ENCODE results near the gene MRPL28. TPM values are rescaled to one million over a fixed set of nuclear protein-coding genes. Genes with fewer than 3 reads are reported as not detected.
"Not testable (repeated sequence)": the region's sequence is repeated elsewhere in the genome, so short reads cannot be mapped to it uniquely, and the experiment has no call there.

Gene MRPL28
- total and polyA plus RNA-seq, 4 donors: 31.9 to 98.9 (median 77.2) TPM

- TF ChIP-seq CTCF (IDR thresholded peaks at IDR 0.05; ENCODE audit: control extremely low read depth, extremely low read depth): no peak
- 0 to 1% methylated on average over 43 to 95 of the region's 95 CpGs for WGBS, 2 donors
- no peak for ATAC-seq (ENCODE audit: insufficient read depth, low FRiP score)
- Histone ChIP-seq H3K4me1 (ENCODE audit: control insufficient read depth in 5 of 5, insufficient read depth in 5 of 5, low read length in 5 of 5) (peaks cover 0 to 7% (median 0%) of the 10 kb centered on the region in 5 donors), H3K9me3 (ENCODE audit: control insufficient read depth in 4 of 4, insufficient read depth in 3 of 4, low read length in 3 of 4) (no peaks in the 10 kb centered on the region), H3K9ac (ENCODE audit: insufficient read depth in 1 of 2, low read length in 2 of 2) (peak overlapping the region in 1 of 2 donors; percentile 42), H3K27ac (ENCODE audit: low read depth in 1 of 2, low read length in 1 of 2) (peak overlapping the region in 1 of 2 donors; percentile 49), H3K27me3 (ENCODE audit: control insufficient read depth in 3 of 3, insufficient read depth in 3 of 3, low read length in 2 of 3) (no peaks in the 10 kb centered on the region), H3K36me3 (ENCODE audit: control insufficient read depth in 4 of 4, insufficient read depth in 4 of 4, low read length in 4 of 4) (peaks cover 0 to 11% (median 2%) of the 10 kb centered on the region in 4 donors), H3K4me3 (peak overlapping the region; percentile 64)
- peak in 1 of 3 donors; percentile 34 for DNase-seq
These were observed 18.4 kb downstream of the MRPL28 start for GRCh38 chr16:351804-352520.

DNA sequence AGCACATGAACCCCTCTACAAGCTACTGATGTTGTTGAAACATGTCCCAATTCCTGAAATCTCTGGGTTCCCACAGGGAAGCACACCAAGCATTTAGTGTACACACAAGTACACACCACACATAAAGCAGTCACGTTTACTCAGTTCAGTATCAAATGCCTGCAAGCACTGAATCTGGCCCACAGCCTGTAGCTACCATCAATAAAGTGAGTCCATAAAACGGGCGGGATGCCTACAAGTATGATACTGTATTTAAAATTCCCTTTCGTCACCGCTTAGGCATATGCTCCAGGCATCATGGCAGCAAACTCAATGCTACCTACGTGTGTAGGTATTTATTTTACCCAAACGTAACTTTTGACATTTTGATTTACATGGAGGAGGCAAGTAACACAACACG is 20.1 kb downstream of the MRPL28 start:
- WGBS, 2 donors: 85 to 89% methylated on average over 8 of the region's 8 CpGs
- Histone ChIP-seq H3K4me1 (ENCODE audit: control insufficient read depth in 5 of 5, insufficient read depth in 5 of 5, low read length in 5 of 5) (peaks cover 0 to 7% (median 0%) of the 10 kb centered on the region in 5 donors), H3K36me3 (ENCODE audit: control insufficient read depth in 4 of 4, insufficient read depth in 4 of 4, low read length in 4 of 4) (peaks cover 0 to 14% (median 5%) of the 10 kb centered on the region in 4 donors), H3K9ac (ENCODE audit: insufficient read depth in 1 of 2, low read length in 2 of 2) (peak overlapping the region in 1 of 2 donors; percentile 62), H3K27me3 (ENCODE audit: control insufficient read depth in 3 of 3, insufficient read depth in 3 of 3, low read length in 2 of 3) (no peaks in the 10 kb centered on the region), H3K27ac (ENCODE audit: low read depth in 1 of 2, low read length in 1 of 2) (no peak overlapping the region), H3K9me3 (ENCODE audit: control insufficient read depth in 4 of 4, insufficient read depth in 3 of 4, low read length in 3 of 4) (no peaks in the 10 kb centered on the region), H3K4me3 (no peak overlapping the region)
- DNase-seq (no peak), ATAC-seq (ENCODE audit: insufficient read depth, low FRiP score) (no peak)
- no peak for TF ChIP-seq CTCF (IDR thresholded peaks at IDR 0.05; ENCODE audit: control extremely low read depth, extremely low read depth)

DNA sequence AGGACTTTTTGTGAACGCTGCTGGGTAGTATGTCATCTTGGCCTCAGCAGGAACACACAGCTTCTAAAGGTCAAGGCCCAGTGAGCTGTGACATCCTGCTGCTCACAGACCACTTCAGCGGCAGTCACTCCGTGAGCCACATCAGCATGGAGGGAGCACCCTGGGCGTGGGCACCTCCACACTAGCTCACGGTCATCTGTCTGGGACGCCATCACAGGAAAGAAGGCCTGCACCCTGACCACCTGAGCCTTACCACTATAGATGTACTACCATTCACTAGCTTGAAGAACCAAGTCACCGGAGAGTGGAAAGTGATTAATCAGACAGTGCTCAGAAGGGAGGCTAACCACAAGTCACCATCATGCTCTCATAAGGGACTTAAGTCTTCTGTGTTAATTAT is 21.1 kb downstream of the MRPL28 start:
- Histone ChIP-seq H3K4me1 (ENCODE audit: control insufficient read depth in 5 of 5, insufficient read depth in 5 of 5, low read length in 5 of 5) (peaks cover 0 to 7% (median 0%) of the 10 kb centered on the region in 5 donors), H3K27me3 (ENCODE audit: control insufficient read depth in 3 of 3, insufficient read depth in 3 of 3, low read length in 2 of 3) (no peaks in the 10 kb centered on the region), H3K9me3 (ENCODE audit: control insufficient read depth in 4 of 4, insufficient read depth in 3 of 4, low read length in 3 of 4) (no peaks in the 10 kb centered on the region), H3K27ac (ENCODE audit: low read depth in 1 of 2, low read length in 1 of 2) (no peak overlapping the region), H3K9ac (ENCODE audit: insufficient read depth in 1 of 2, low read length in 2 of 2) (no peak overlapping the region), H3K36me3 (ENCODE audit: control insufficient read depth in 4 of 4, insufficient read depth in 4 of 4, low read length in 4 of 4) (peaks cover 0 to 18% (median 8%) of the 10 kb centered on the region in 4 donors), H3K4me3 (no peak overlapping the region)
- no peak for ATAC-seq (ENCODE audit: insufficient read depth, low FRiP score)
- 88 to 92% methylated on average over 7 of the region's 7 CpGs for WGBS, 2 donors
- DNase-seq: no peak
- no peak for TF ChIP-seq CTCF (IDR thresholded peaks at IDR 0.05; ENCODE audit: control extremely low read depth, extremely low read depth)

- not testable (repeated sequence) for ATAC-seq (ENCODE audit: insufficient read depth, low FRiP score); H3K27ac ChIP-seq (ENCODE audit: low read depth in 1 of 2, low read length in 1 of 2)
These were observed 21.8 kb downstream of the MRPL28 start for GRCh38 chr16:348495-348894.

More at GRCh38 chr16:348495-348894, 21.8 kb downstream of the MRPL28 start:
- peaks cover 0 to 18% (median 8%) of the 10 kb centered on the region in 4 donors for H3K36me3 ChIP-seq (ENCODE audit: control insufficient read depth in 4 of 4, insufficient read depth in 4 of 4, low read length in 4 of 4)
- not testable (repeated sequence) for H3K9ac ChIP-seq (ENCODE audit: insufficient read depth in 1 of 2, low read length in 2 of 2); H3K27me3 ChIP-seq (ENCODE audit: control insufficient read depth in 3 of 3, insufficient read depth in 3 of 3, low read length in 2 of 3); H3K9me3 ChIP-seq (ENCODE audit: control insufficient read depth in 4 of 4, insufficient read depth in 3 of 4, low read length in 3 of 4); H3K4me1 ChIP-seq (ENCODE audit: control insufficient read depth in 5 of 5, insufficient read depth in 5 of 5, low read length in 5 of 5); DNase-seq; H3K4me3 ChIP-seq
- 80 to 94% methylated on average over 9 to 10 of the region's 10 CpGs for WGBS, 2 donors
